GM18502 (cell line): Measurements from ENCODE around the gene ADAM8.

Source experiments
- ATAC-seq: cut with Tn5 transposase; IDR thresholded peaks from one replicate; pipeline ENCODE4 v1.9.1; 2021; ENCODE audit warnings: mild to moderate bottlenecking; ENCODE audit not compliant: unreplicated experiment, poor library complexity

ADAM8 gene

GRCh38 chr10:133215586-133215985 lies 61.1 kb downstream of the ADAM8 start:
- ATAC-seq: no peak

GRCh38 chr10:133214468-133215410 lies 61.9 kb downstream of the ADAM8 start:
- no peak for ATAC-seq

- no peak for ATAC-seq
Observed at GRCh38 chr10:133213641-133214467, 62.8 kb downstream of the ADAM8 start.

- no peak for ATAC-seq
Observed at GRCh38 chr10:133212853-133213494, 63.7 kb downstream of the ADAM8 start.
